ENCODE measurements around the gene TIGD6.
"Not testable (repeated sequence)": the region's sequence is repeated elsewhere in the genome, so short reads cannot be mapped to it uniquely, and the experiment has no call there.

TIGD6 gene

GRCh38 chr5:149954798-149955197, 45.7 kb downstream of the TIGD6 start:
- H3K4me3 ChIP-seq (ENCODE audit: low read length) = no peak overlapping the region
- no peak for TF ChIP-seq CTCF (conservative IDR thresholded peaks at IDR 0.05; ENCODE audit: low read depth, low read length)
- DNase-seq (ENCODE audit: low read depth) = no peak

- H3K4me3 ChIP-seq (ENCODE audit: low read length) = no peak overlapping the region
- no peak for DNase-seq (ENCODE audit: low read depth)
- no peak for TF ChIP-seq CTCF (conservative IDR thresholded peaks at IDR 0.05; ENCODE audit: low read depth, low read length)
Measured at GRCh38 chr5:149953436-149954121, 46.9 kb downstream of the TIGD6 start.

- no peak for TF ChIP-seq CTCF (conservative IDR thresholded peaks at IDR 0.05; ENCODE audit: low read depth, low read length)
- DNase-seq (ENCODE audit: low read depth) = no peak
- H3K4me3 ChIP-seq (ENCODE audit: low read length) = no peak overlapping the region
Measured at GRCh38 chr5:149951138-149951749, 49.2 kb downstream of the TIGD6 start.

GRCh38 chr5:149948993-149949392, 51.5 kb downstream of the TIGD6 start:
- no peak for DNase-seq (ENCODE audit: low read depth)
- no peak overlapping the region for H3K4me3 ChIP-seq (ENCODE audit: low read length)
- no peak for TF ChIP-seq CTCF (conservative IDR thresholded peaks at IDR 0.05; ENCODE audit: low read depth, low read length)

GRCh38 chr5:149946118-149946517, 54.3 kb downstream of the TIGD6 start:
- TF ChIP-seq CTCF (conservative IDR thresholded peaks at IDR 0.05; ENCODE audit: low read depth, low read length) = no peak
- no peak overlapping the region for H3K4me3 ChIP-seq (ENCODE audit: low read length)
- no peak for DNase-seq (ENCODE audit: low read depth)

- no peak for TF ChIP-seq CTCF (conservative IDR thresholded peaks at IDR 0.05; ENCODE audit: low read depth, low read length)
- DNase-seq (ENCODE audit: low read depth) = no peak
- no peak within 1 kb of the TSS for H3K4me3 ChIP-seq (ENCODE audit: low read length)
Measured at GRCh38 chr5:149944666-149945065, 55.8 kb downstream of the TIGD6 start, which contains the start of gene PDE6A. Gene PDE6A, minus strand, starts transcription at chr5:149944793. Its CDS starts 120 bp downstream, at chr5:149944673.

GRCh38 chr5:149943177-149943949, 57.1 kb downstream of the TIGD6 start:
- H3K4me3 ChIP-seq (ENCODE audit: low read length); DNase-seq (ENCODE audit: low read depth): not testable (repeated sequence)

Data from retinal pigment epithelial cell (primary cell).